GM12874 (cell line): Measurements from ENCODE around the gene MOB2.

Experiments used
- CTCF ChIP-seq: IDR thresholded peaks from 2 replicates; pipeline ENCODE4 v1.5.1; 2011; ENCODE audit warnings: low read depth, mild to moderate bottlenecking, control low read depth, low read length, moderate library complexity; ENCODE audit not compliant: insufficient read depth

The MOB2 gene

GRCh38 chr11:1469911-1470680, 16.5 kb downstream of the MOB2 start:
- TF ChIP-seq CTCF: no peak

GRCh38 chr11:1469287-1469910, 17.2 kb downstream of the MOB2 start:
- TF ChIP-seq CTCF: no peak

- TF ChIP-seq CTCF: no peak
These were observed 18.0 kb downstream of the MOB2 start for GRCh38 chr11:1468473-1469066.

GRCh38 chr11:1468002-1468401, 18.6 kb downstream of the MOB2 start:
- TF ChIP-seq CTCF: no peak

DNA sequence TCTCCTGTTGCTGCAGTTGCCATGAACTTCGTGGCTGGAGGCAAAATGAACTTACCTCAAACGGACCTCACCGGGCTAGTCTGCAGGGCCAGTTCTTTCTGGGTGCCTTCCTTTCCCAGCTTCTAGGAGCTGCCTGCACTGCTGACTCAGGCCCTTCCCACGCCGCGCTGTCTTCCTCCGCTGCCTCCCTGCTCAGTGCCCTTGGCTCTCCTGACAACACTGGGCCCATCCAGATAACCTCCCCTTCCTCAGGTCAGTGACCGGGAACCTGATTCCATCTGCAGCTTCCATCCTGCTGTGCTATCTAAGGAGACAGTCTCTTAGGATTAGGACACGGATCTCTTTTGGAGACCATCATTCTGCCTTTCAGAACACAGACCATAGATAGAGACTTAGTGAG, 19.3 kb downstream of the MOB2 start:
- no peak for TF ChIP-seq CTCF

GRCh38 chr11:1466784-1467183, 19.8 kb downstream of the MOB2 start:
- no peak for TF ChIP-seq CTCF

DNA sequence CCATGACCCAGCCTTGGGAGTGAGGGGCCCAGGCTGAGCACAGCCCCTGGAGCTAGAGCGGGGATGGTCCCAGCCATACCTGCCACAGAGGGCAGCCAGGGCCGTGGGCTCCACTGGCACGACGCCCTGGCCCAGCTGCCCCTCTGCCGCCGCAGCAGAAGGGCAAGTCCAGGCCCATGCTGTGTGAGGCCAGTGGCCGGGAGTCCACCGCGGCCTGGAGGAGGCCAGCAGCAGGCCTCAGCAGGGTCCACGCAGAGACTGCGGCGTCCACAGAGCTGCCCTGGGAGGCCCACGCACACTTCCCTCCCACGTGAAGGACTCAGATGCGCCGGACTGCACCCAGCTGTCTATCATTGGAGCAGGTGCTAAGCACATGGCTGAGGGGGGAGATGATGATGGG, 23.5 kb downstream of the MOB2 start:
- no peak for TF ChIP-seq CTCF
